ENCODE measurements around the gene REEP1.

GRCh38 chr2:86296947-86297346 lies 40.5 kb downstream of the REEP1 start:
- TF ChIP-seq TAF1 (IDR thresholded peaks at IDR 0.05; ENCODE audit: low read depth) (no peak), REST (IDR thresholded peaks at IDR 0.05; ENCODE audit: low read depth) (no peak), YY1 (IDR thresholded peaks at IDR 0.05; ENCODE audit: low read depth) (no peak), EP300 (IDR thresholded peaks at IDR 0.05; ENCODE audit: borderline replicate concordance) (no peak), NFIC (IDR thresholded peaks at IDR 0.05) (no peak), RAD21 (IDR thresholded peaks at IDR 0.05; ENCODE audit: low read depth) (no peak), CEBPB (IDR thresholded peaks at IDR 0.05) (no peak), ZBTB7A (IDR thresholded peaks at IDR 0.05; ENCODE audit: low read depth) (no peak), TCF12 (IDR thresholded peaks at IDR 0.05; ENCODE audit: low read depth) (no peak), MAX (IDR thresholded peaks at IDR 0.05) (no peak)
- TF ChIP-seq, protein P1, sequence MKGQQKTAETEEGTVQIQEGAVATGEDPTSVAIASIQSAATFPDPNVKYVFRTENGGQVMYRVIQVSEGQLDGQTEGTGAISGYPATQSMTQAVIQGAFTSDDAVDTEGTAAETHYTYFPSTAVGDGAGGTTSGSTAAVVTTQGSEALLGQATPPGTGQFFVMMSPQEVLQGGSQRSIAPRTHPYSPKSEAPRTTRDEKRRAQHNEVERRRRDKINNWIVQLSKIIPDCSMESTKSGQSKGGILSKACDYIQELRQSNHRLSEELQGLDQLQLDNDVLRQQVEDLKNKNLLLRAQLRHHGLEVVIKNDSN (IDR thresholded peaks at IDR 0.05) = no peak
